Stimulated activated naive B cell treated with anti-CD40 and anti-IgM and Interleukin-4, amounts not matched to agents 10 μg/mL and 1 μg/mL and 100 μg/mL, for 72 hours (primary cell): ENCODE data around the gene YY2.

Source experiments
- ATAC-seq, 2 donors: fragments of 150-1000 bp; cut with Tn5 transposase; replicated peaks; 2 replicates each; pipeline ENCODE4 v1.10.0; 2021; ENCODE audit warnings: moderate library complexity in 1 of 2
- DNase-seq: peaks from one replicate; pipeline ENCODE4 v3.0.0; 2021
- H3K27ac Mint-ChIP-seq: one replicate; pipeline ENCODE4 v1.8.0; 2022; ENCODE audit warnings: mild to moderate bottlenecking, mixed read lengths
- H3K27me3 Mint-ChIP-seq, 2 donors: one replicate each; pipeline ENCODE4 v1.8.0; 2022; ENCODE audit warnings: mixed read lengths in 2 of 2
- H3K36me3 Mint-ChIP-seq, 2 donors: one replicate each; pipeline ENCODE4 v1.8.0; 2022; ENCODE audit warnings: mixed read lengths in 2 of 2, mild to moderate bottlenecking in 1 of 2
- H3K4me1 Mint-ChIP-seq, 2 donors: one replicate each; pipeline ENCODE4 v1.8.0; 2022; ENCODE audit warnings: mixed read lengths in 2 of 2, mild to moderate bottlenecking in 1 of 2
- H3K4me3 Mint-ChIP-seq, 2 donors: one replicate each; pipeline ENCODE4 v1.8.0; 2022; ENCODE audit warnings: mild to moderate bottlenecking in 2 of 2, mixed read lengths in 2 of 2, moderate library complexity in 1 of 2
- H3K9me3 Mint-ChIP-seq, 2 donors: one replicate each; pipeline ENCODE4 v1.8.0; 2022; ENCODE audit warnings: mixed read lengths in 2 of 2, mild to moderate bottlenecking in 1 of 2

Gene YY2

DNA sequence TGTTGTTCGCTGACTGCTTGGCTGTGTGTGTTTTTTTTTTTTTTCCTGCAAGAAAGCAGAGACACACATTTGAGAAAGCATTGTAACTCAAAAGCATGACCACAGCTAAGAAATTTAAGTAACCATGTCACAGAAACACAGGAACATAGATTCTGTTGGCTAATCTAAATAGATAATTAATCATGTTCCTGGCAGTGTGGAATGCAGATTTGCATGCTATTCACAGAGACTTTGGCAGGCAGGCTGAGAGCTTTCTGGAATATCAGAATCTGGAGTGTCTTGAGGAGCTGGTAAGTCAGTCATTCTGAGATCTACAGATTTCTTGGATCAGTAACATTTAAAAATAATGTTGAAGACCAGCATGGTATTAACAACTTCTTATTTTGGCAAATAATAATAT lies 51.5 kb downstream of the YY2 start:
- H3K36me3 Mint-ChIP-seq, result peaks cover 1 to 16% of the 10 kb centered on the region in 2 donors
- no peak for DNase-seq
- ATAC-seq, result no peak
- no peaks in the 10 kb centered on the region for H3K4me1 Mint-ChIP-seq
- no peaks in the 10 kb centered on the region for H3K9me3 Mint-ChIP-seq
- H3K27me3 Mint-ChIP-seq, result no peaks in the 10 kb centered on the region
- H3K4me3 Mint-ChIP-seq, result no peak overlapping the region
- no peak overlapping the region for H3K27ac Mint-ChIP-seq
